Left ventricle myocardium superior (tissue), 1 donor: ENCODE results near the gene RBBP9. TPM values are rescaled to one million over a fixed set of nuclear protein-coding genes. Genes with fewer than 3 reads are reported as not detected.
A peak's percentile ranks its signal among the peaks of the same experiment; 100 is the strongest.
"Not testable (repeated sequence)": the region's sequence is repeated elsewhere in the genome, so short reads cannot be mapped to it uniquely, and the experiment has no call there.

ENCODE experiments used
- ATAC-seq: fragments of 200-7000 bp; cut with Tn5 transposase; one replicate; pipeline ENCODE4 v1.9.1; 2020; ENCODE audit warnings: mild to moderate bottlenecking, moderate library complexity
- DNase-seq: peaks from one replicate; pipeline ENCODE4 v3.0.0-alpha.2; 2020
- intact Hi-C: fragments of 100-400 bp; cut with micrococcal nuclease; formaldehyde crosslinking; loops from one replicate; pipeline ENCODE4 v1.11.0; 2022
- long read RNA-seq: library from polyadenylated mRNA; unstranded; transcript quantifications from one replicate; pipeline ENCODE4 v2.0.0, GENCODE V29; 2021
- total RNA-seq: library from RNA; stranded (reverse); fragmentation: NEBNext Ultra II Directional; extraction: Animal tissue kit (Norgen Biotek cat#: 25700); gene quantifications from one replicate; pipeline ENCODE4 v1.2.1, GENCODE V29; 2021
- donor health status: DM: no; HTN: yes; CAD: no; lungs with severe emphysema.

Gene RBBP9
- total RNA-seq: 5.1 TPM
- long read RNA-seq, partial matches to known transcripts: 0 of 2 reads
- long read RNA-seq, other reads (novel, unspliced or antisense): 0 of 2 reads

DNA sequence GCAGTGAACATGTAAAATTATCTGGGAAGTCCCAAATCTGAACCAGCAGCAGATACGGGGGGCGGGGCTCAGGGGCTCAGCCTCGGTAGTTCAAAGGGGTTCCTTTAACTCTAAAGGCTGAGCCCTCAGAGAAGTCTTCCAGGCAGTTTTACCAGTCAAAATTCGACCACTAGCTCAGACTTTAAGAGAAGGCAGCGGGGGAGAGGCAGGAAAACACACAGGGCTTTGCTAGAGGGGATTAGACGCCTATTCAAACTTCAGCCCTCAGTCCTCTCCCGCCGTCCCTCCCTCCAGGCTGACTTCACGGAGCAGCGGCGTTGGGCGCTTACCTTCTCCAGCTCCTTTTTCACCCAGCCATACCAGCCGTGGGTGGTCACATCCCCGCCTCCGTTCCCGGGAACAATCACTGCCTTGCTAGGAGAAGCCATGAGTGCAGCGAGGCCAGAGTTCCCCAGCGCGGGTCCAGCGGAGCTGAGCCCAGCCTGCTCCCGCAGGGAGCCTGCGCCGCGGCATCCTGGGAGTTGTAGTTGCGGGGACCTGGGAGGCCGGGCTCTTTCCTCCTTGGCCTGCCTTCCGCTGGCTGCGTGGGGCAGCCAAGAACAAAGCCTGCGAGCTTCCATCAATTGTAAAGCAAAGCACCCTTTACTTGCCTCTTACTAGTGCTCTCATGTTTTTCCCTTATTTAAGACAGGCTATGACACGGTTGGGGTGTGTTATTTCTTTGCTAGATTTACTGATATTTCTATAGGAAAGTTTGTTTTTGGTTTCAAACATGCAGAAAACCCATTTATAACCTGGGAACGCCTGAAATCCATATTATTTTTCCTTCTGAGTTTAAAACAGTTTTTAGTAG is at the start of gene RBBP9:
RBBP9 (minus strand) TSS at position 486 of the 853 bp plus-strand sequence; CDS start at position 428, 58 bp downstream.
- intact Hi-C loops: no loop called here
- DNase-seq: peak; percentile 93
- peak; percentile 100 for ATAC-seq

DNA sequence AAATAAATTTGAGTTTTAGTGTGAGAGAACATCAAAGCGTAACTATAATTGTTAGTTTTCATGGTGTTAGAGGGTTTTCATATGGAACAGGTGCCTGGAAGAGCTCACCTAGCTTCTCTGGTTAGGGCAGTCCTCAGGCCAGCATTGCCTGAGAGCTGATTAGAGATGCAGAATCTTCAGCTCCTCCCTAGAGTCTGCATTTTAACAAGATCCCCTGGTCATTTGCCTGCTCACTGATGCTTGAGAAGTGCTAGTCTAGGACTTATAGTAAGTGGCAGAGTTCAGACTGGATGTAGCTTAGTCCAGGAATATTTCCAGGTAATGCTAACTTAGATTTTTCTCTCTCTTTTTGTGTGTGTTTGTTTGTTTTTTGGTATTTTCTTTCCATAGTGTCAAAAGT is 48.5 kb upstream of the RBBP9 start:
- ATAC-seq: no peak
- no peak for DNase-seq
- intact Hi-C loops: no loop called here

DNA sequence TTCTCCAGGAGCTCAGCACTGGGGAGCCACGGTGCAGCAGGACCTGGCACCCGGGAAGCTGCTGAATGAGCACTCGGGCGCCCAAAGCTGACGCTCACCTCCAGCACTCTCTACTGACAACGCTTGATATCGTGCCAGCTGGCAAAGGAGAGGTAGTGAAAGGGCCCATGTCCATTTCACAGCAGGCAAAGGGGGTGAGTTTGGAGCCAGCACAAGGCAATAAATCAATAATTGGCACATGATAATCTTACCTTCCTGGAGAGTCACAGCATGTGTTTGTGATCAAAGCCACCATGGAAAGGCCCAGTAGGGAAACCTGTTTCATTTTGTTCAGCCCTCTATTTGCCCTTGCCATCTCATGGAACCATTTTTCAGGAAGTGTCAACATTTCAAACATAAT is 46.9 kb upstream of the RBBP9 start:
- peak; percentile 58 for DNase-seq
- peak; percentile 78 for ATAC-seq
- intact Hi-C loops: no loop called here

DNA sequence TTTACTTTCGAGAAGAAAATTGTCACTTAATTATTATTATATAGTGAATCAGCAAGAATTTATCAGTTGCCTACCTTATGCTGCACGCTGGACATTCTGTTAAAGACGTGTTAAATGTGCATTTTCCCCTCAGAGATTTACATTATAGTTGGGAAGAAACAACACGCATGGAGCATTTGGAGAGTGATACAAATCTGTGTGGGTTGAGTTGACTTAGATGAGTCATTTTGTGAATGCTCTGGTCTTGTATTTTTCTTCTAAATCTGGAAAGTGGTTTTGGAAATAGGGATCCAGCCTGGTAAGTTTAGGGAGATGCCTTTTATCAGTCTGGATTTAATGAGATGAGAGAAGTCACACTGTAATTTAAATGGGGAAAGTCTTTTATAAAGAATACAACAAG is 46.2 kb upstream of the RBBP9 start:
- no peak for ATAC-seq
- DNase-seq: no peak
- intact Hi-C loops: no loop called here

DNA sequence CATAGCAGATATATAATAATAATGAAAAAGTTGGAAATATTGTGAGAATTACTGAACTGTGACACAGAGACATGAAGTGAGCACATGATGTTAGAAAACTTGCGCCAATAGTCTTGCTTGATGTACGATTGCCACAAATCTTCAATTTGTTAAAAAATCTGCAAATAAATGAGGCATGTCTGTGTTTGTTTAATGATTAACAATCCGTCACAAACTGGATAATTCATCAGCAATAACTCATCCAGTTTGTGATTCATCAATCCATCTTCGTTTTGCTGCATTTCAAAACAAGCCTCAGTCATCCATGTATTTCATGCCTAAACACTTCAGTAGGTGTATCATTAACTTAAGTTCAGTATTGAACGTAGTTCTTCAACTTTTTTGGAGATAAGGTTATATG is 44.7 kb upstream of the RBBP9 start:
- intact Hi-C loops: no loop called here
- DNase-seq: no peak
- ATAC-seq: no peak

DNA sequence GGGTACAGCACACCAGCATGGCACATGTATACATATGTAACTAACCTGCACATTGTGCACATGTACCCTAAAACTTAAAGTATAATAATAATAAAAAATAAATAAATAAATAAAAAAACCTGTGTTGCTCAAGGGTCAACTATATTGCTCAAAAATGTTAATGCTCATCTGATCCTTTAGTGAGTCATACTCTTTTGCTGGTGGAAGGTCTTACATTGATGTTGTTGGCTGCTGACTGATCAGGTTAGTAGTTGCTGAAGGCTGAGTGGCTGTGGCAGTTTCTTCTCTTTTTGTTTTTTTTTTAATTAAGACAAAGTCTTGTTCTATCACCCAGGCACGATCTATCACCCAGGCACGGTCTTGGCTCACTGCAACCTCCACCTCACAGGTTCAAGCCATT is 40.6 kb upstream of the RBBP9 start:
- DNase-seq (no peak), ATAC-seq (no peak)
- intact Hi-C loops: no loop called here

DNA sequence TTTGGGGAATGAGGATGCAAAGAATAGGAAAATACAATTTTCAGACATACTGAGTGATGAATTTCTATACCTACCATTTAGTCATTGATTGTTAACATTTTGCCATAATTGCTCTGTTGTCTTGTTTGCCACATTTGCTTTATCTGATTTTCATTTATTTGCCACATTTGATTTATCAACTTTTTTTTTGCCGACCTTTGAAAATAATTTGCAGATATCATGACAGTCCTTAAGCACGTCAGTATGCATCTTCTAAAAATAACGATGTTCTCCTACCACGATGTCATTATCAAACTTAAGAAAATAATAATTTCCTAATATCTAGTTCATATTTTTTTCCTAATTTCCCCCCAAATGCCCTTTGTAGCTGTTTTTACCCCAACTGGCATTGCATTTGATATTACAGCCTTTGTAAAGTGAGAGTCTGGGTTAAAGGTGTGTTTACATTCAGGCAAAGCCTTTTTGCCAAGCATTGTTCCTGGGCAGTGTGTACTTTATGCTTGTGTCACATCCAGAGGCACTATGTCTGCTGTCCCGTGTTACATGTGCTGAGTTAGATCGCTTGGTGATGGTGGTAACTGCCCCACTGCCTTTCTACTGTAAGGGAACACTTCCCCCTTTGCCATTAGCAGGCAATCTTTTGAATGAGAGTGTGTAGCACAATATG is 37.1 kb upstream of the RBBP9 start:
- no peak for ATAC-seq
- intact Hi-C loops: no loop called here
- DNase-seq: no peak

DNA sequence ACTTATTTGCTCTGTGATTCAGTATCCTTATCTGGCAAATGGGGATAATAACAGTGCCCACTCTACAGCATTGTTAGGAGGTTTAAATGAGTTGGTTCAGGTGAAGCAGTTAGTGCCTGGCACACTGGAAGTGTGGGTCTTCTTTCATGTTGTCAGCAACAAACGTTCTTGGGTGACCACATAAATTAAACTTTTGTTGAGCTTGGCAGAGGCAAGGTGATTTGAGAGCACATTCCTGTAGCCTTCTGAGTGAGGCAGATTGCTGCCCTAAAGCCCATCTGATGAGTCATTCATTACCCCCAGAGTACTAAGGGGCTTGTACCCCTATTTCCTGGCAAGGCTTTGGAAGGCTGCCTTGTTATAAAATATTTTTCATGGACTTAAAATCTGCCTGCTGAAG is 36.5 kb upstream of the RBBP9 start:
- intact Hi-C loops: no loop called here
- ATAC-seq (no peak), DNase-seq (no peak)

DNA sequence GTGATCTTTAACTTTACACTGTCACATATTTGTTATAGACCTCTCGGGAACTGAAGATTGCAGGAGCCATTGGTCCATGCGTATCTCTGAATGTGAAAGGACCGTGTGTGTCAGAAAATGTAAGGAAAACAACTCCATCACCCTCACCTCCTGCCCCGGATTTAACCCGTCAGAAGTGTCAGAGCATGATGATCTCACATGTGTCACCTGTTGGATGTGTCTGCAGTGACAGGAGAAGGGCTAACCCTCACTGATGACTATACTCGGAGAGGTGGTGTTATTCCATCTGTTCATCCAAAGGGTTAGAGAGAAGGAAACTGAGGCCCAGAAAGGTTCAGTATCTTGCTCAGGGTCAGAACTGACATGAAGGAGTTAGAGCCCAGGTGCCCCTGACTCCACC is 35.6 kb upstream of the RBBP9 start:
- DNase-seq (no peak), ATAC-seq (no peak)
- intact Hi-C loops: no loop called here

DNA sequence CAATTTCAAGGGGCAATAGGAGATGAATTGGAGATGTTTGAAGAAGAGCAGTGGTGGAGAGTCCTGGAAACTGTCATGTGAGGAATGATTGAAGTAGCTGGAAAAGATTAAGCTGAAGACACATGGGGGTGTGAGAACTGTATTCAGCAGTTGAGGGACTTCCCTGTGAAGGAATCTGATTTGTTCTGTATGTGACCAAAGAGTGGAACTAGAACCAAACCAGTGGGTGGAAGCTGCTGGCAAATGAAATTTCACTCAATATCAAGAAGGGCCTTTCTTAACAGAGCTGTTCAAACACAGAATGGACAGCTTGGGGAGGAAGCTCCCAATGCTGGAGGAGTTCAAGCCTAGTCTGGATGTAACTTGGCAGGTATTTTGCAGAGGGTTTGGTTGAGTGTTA is 32.0 kb upstream of the RBBP9 start:
- intact Hi-C loops: no loop called here
- ATAC-seq: no peak
- DNase-seq: no peak

DNA sequence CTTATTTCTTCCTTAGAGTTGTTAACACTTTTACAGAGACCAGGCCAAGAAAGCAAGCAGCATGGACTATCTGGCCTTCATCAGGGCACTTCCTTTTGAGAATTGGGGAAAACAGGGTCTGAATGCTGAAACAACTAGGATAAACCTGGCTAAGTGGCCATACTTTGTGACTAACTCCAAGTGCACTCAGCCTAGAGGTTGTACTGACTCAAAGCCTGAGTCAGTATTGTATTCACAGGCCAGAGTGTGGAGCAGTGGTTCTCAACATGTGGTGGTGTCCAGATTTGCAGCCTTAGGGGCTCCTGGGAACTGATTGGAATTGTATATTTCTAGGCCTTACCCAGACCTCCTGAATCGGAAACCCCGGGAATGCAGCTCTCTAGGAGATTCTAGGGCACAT is 30.8 kb upstream of the RBBP9 start:
- intact Hi-C loops: no loop called here
- ATAC-seq (no peak), DNase-seq (no peak)

DNA sequence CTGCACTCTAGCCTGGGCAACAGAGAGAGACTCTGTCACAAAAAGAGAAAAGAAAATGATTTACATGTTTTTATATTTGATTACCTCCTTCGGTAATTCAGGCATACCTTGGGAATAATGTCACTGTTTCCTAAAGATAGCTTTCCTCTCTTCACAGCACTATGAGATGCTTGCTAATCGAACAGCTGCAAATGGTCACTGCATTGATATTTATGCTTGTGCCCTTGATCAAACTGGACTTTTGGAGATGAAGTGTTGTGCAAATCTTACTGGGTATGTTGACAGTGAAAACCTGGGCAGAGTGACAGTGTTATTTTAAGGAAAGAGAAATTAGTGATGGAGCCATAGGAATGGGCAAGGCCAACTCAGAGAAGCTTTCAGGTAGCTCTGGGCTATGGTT is 30.3 kb upstream of the RBBP9 start:
- intact Hi-C loops: no loop called here
- ATAC-seq: no peak
- no peak for DNase-seq

DNA sequence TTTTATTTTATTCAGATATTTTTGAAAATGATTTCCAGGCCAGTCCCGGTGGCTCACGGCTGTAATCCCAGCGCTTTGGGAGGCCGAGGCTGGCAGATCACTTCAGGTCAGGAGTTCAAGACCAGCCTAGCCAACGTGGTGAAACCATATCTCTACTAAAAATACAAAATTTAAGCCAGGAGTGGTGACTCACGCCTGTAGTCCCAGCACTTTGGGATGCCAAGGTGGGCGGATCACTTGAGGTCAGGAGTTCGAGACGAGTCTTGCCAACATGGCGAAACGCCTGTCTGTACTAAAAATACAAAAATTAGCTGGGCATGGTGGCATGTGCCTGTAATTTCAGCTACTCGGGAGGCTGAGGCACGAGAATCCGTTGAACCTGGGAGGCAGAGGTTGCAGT is 29.7 kb upstream of the RBBP9 start:
- intact Hi-C loops, ATAC-seq, DNase-seq: not testable (repeated sequence)

DNA sequence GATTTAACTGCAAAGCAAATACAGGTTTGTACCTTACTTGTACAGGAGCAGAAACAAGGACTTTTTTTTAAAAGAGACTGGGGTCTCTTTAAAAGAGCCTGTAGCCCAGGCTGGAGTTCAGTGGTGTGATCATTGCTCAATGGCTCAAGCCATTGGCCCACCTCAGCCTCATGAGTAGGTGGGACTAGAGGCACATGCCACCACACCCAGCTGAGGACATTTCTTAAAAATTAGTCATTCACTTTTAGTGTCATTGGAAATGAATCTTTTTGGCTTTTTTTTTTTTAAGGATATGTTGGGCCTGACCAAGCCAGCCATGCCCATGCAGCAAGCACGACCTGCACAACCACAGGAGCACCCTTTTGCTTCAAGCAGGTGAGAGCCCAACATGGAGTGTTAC is 27.6 kb upstream of the RBBP9 start:
- ATAC-seq: no peak
- intact Hi-C loops: no loop called here
- no peak for DNase-seq

DNA sequence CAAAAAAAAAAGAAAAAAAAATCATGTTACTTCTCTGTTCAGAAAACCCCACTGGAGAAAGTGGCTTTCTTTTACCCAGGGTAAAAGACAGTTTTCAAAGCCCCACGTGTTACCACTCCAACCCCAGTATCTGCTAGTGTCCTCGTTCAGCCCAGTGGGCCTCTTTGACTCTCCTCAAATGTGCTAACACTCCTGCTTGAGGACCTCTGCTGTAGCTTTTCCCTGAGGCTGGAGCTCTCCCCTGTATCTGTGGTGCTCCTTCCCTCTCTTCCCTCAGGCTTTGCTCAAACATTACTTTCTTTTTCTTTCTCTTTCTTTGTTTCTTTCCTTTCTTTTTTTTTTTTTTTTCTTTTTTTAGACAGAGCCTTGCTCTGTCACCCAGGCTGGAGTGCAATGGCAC is 26.0 kb upstream of the RBBP9 start:
- ATAC-seq (no peak), DNase-seq (no peak)
- intact Hi-C loops: no loop called here

DNA sequence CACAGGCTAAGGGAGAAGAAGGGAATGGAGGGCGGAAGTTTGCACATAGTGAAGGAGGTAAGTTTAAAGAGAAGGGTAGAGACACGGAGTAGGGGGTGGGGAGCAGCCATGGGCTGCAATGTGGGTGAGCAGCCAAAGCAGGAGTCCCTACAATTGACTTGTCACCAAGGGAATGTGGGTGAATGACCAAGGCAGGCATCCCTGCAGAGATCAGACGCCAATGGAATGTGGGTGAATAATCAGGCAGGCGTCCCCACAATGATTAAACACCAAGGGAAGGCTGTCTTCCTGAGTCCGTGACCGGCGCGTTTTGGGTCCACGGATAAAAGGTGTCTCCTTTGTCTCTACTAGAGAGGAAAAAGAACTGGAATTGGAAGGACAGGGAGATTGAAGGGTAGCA is 25.0 kb upstream of the RBBP9 start:
- ATAC-seq, DNase-seq, intact Hi-C loops: not testable (repeated sequence)

DNA sequence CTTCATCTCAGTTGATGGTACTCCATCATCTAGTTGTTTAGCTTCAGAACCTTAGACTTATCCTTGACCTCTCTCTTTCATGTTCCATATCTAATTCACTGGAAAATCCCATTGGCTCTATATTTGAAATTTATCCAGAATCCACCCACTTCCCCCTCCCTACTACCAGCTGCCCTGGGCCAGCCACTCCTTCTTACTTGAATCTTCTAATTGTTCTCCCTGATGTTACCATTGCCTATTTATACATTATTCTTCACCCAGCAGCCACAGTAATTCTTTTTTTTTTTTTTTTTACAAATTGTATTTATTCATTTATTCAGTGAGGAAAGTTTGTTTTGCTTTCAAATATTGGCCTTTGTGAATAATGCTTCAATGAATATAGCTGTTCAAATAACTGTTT is 18.9 kb upstream of the RBBP9 start:
- intact Hi-C loops: no loop called here
- no peak for ATAC-seq
- DNase-seq: no peak

DNA sequence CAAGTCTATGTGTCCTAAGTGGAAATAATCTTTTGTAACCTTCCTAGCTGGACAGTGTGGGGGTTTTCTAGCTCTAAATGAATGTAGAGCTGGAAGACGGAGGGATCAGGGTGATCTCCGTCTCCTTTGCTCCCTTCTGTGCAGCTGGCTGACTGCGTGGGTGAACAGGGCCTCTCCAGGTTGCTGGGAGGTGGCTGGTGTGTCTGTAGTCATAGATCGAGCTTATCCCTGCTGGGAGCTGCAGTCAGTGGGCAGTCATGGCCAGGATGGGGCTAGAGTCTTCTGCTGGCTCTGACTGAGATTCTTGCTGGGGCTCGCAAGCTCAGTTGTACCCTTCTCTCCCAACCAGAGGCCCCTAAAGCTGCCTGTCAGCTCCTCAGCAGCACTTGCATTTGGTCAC is 17.1 kb upstream of the RBBP9 start:
- DNase-seq (no peak), ATAC-seq (no peak)
- intact Hi-C loops: no loop called here

DNA sequence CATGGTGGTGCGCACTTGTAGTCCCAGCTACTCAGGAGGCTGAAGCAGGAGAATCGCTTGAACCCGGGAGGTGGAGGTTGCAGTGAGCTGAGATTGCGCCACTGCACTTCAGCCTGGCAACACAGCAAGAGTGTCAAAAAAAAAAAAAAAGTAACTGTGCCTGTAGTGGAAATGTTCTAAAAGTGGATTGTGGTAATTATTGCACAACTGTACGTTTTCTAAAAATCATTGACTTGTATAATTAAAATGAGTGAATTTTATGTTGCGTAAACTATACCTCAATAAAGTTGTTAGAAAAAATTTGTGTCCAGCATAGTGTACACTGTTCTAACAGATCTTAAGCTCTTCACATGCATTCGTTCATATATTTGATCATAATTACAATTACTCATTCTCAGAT is 16.2 kb upstream of the RBBP9 start:
- intact Hi-C loops: no loop called here
- DNase-seq (no peak), ATAC-seq (no peak)

DNA sequence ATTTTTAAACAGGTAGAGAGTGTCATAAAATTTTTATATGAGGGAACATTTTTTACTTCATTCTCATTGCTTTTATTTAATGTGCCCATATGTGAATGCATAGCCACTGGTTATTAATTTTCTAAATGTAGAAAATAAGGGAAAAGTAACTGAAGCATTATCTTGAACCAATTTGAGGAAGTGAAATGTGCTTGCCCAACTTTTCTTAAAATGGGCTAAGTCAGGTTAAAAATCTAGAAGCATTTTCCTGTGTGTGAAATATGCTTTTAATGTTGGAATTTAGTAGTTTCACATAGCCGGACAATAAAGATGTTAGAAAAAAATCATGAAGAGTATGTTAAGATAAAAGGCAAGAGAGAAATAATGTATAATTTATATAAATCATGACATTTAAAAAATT is 14.5 kb upstream of the RBBP9 start:
- no peak for DNase-seq
- intact Hi-C loops: no loop called here
- ATAC-seq: no peak
